Keratinocyte (primary cell): ENCODE results near the gene CAMSAP3. TPM values are rescaled to one million over a fixed set of nuclear protein-coding genes. Genes with fewer than 3 reads are reported as not detected.

Experiments
- DNase-seq: peaks from one replicate; pipeline ENCODE4 v3.0.0-alpha.2; 2011; ENCODE audit warnings: low read depth, missing footprints, low spot score
- FAIRE-seq: peaks from 2 replicates; lab custom pipeline; 2011; peaks lifted over from hg19 to GRCh38; lab: Jason Lieb, UNC
- H2AFZ ChIP-seq: 2 replicates; pipeline ENCODE4 v1.6.0; 2012; ENCODE audit warnings: low read length, control low read depth, inconsistent platforms; ENCODE audit not compliant: control insufficient read depth
- H3K27ac ChIP-seq: 2 replicates; pipeline ENCODE4 v1.5.1; 2011; ENCODE audit warnings: low read length; ENCODE audit not compliant: control insufficient read depth, insufficient read depth
- H3K27me3 ChIP-seq: 3 replicates; pipeline ENCODE4 v1.6.0; 2011; ENCODE audit warnings: low read length; ENCODE audit not compliant: control insufficient read depth, insufficient read depth; ENCODE audit errors: extremely low read depth
- H3K36me3 ChIP-seq, 2 experiments: 2 replicates in 1 of 2; 3 replicates in 1 of 2; pipeline ENCODE4 v1.5.1; 2011; ENCODE audit warnings: low read length in 2 of 2, mild to moderate bottlenecking in 1 of 2; ENCODE audit not compliant: control insufficient read depth in 2 of 2, insufficient read depth in 2 of 2; ENCODE audit errors: extremely low read depth in 1 of 2
- H3K4me1 ChIP-seq: 3 replicates; pipeline ENCODE4 v1.5.1; 2011; ENCODE audit warnings: low read length; ENCODE audit not compliant: control insufficient read depth, insufficient read depth; ENCODE audit errors: extremely low read depth
- H3K4me2 ChIP-seq: 3 replicates; pipeline ENCODE4 v1.6.0; 2011; ENCODE audit warnings: low read depth, low read length; ENCODE audit not compliant: control insufficient read depth, insufficient read depth; ENCODE audit errors: extremely low read depth
- H3K4me3 ChIP-seq, 3 experiments: fragments of 200-600 bp in 1 of 3; sonication (generic) in 1 of 3; 2 replicates in 2 of 3; 3 replicates in 1 of 3; pipeline ENCODE4 v1.5.1; 2011 to 2016; ENCODE audit warnings: low read length in 3 of 3, mild to moderate bottlenecking in 3 of 3, control low read depth in 2 of 3, inconsistent platforms in 1 of 3, low read depth in 1 of 3, mixed read lengths in 1 of 3, mixed run types in 1 of 3, moderate library complexity in 1 of 3; ENCODE audit not compliant: control insufficient read depth in 2 of 3, insufficient read depth in 2 of 3; ENCODE audit errors: extremely low read depth in 1 of 3
- H3K79me2 ChIP-seq: 2 replicates; pipeline ENCODE4 v1.6.0; 2012; ENCODE audit warnings: low read length; ENCODE audit not compliant: control insufficient read depth, insufficient read depth
- H3K9ac ChIP-seq: 3 replicates; pipeline ENCODE4 v1.6.0; 2011; ENCODE audit warnings: low read length; ENCODE audit not compliant: control insufficient read depth, insufficient read depth; ENCODE audit errors: extremely low read depth
- H3K9me1 ChIP-seq: 3 replicates; pipeline ENCODE4 v1.6.0; 2011; ENCODE audit warnings: low read length; ENCODE audit not compliant: control insufficient read depth, insufficient read depth; ENCODE audit errors: extremely low read depth
- H3K9me3 ChIP-seq: 2 replicates; pipeline ENCODE4 v1.5.1; 2012; ENCODE audit warnings: low read depth, low read length; ENCODE audit not compliant: control insufficient read depth
- H4K20me1 ChIP-seq: 3 replicates; pipeline ENCODE4 v1.6.0; 2011; ENCODE audit warnings: low read length; ENCODE audit not compliant: control insufficient read depth, insufficient read depth; ENCODE audit errors: extremely low read depth
- CTCF ChIP-seq, 3 experiments: IDR thresholded peaks in 1 of 3; conservative IDR thresholded peaks in 1 of 3; optimal IDR thresholded peaks in 1 of 3; 2 replicates in 2 of 3; 3 replicates in 1 of 3; pipeline versions ENCODE3 to v1.5.1; 2011; ENCODE audit warnings: low read length in 3 of 3, mild to moderate bottlenecking in 3 of 3, moderate library complexity in 2 of 3, control low read depth in 1 of 3, inconsistent platforms in 1 of 3; ENCODE audit not compliant: insufficient read depth in 2 of 3; ENCODE audit errors: extremely low read depth in 1 of 3
- EZH2 ChIP-seq: IDR thresholded peaks from one replicate; pipeline ENCODE4 v1.6.1; 2012; ENCODE audit warnings: inconsistent platforms, mild to moderate bottlenecking, low read length, moderate library complexity
- dilution Hi-C: fragments of 300-500 bp; cut with MboI; formaldehyde crosslinking; loops from one replicate; pipeline ENCODE4 v1.7.0; 2020; ENCODE audit warnings: low sequenced_read_pairs; ENCODE audit not compliant: extremely low pct_ligation_motif_present
- polyA plus RNA-seq, 5 experiments: library from polyadenylated mRNA; depleted of rRNA in 3 of 5; stranded (reverse) in 3 of 5; stranded (forward) in 1 of 5; unstranded in 1 of 5; fragments of >200 nt; gene quantifications; 1 replicate in 1 of 5; 2 replicates in 3 of 5; 3 replicates in 1 of 5; pipeline versions ENCODE4 v1.2.1 to v1.2.3, GENCODE V29; 2011 to 2012; ENCODE audit warnings: missing spikeins in 2 of 5, low read depth in 1 of 5, low replicate concordance in 1 of 5

Gene CAMSAP3
- polyA plus RNA-seq, 1 donor (not counting 4 experiments of a cell fraction or from before 2014, with no cell fraction given): 2.4 TPM

- no peaks in the 10 kb centered on the region for H3K9me1 ChIP-seq
- no peak overlapping the region for H3K4me2 ChIP-seq
- no peak overlapping the region for H3K27ac ChIP-seq
- no peak overlapping the region for H3K9ac ChIP-seq
- H3K4me1 ChIP-seq: no peaks in the 10 kb centered on the region
- no peaks in the 10 kb centered on the region for H3K79me2 ChIP-seq
- no peak overlapping the region for H3K4me3 ChIP-seq
- no peak for FAIRE-seq
- dilution Hi-C loops: no loop called here
- H2AFZ ChIP-seq: no peak overlapping the region
- TF ChIP-seq CTCF (optimal IDR thresholded peaks at IDR 0.05 in 1 of 3, IDR thresholded peaks at IDR 0.05 in 1 of 3, conservative IDR thresholded peaks at IDR 0.05 in 1 of 3; ENCODE audit: extremely low read depth in 1 of 3, insufficient read depth in 2 of 3, low read length in 3 of 3) (no peak), EZH2 (no peak)
- H4K20me1 ChIP-seq: no peaks in the 10 kb centered on the region
- no peaks in the 10 kb centered on the region for H3K36me3 ChIP-seq
- H3K9me3 ChIP-seq: no peaks in the 10 kb centered on the region
- peaks cover 6% of the 10 kb centered on the region for H3K27me3 ChIP-seq
- DNase-seq: no peak
Observed at GRCh38 chr19:7579182-7579581, 16.5 kb upstream of the CAMSAP3 start.

GRCh38 chr19:7582446-7582845, 13.2 kb upstream of the CAMSAP3 start:
- Histone ChIP-seq H2AFZ (no peak overlapping the region), H3K4me3 (no peak overlapping the region), H3K27ac (no peak overlapping the region), H4K20me1 (no peaks in the 10 kb centered on the region), H3K4me1 (no peaks in the 10 kb centered on the region), H3K36me3 (no peaks in the 10 kb centered on the region), H3K79me2 (no peaks in the 10 kb centered on the region), H3K4me2 (no peak overlapping the region), H3K27me3 (peaks cover 6% of the 10 kb centered on the region), H3K9me3 (no peaks in the 10 kb centered on the region), H3K9me1 (no peaks in the 10 kb centered on the region), H3K9ac (no peak overlapping the region)
- dilution Hi-C loops: no loop called here
- no peak for FAIRE-seq
- TF ChIP-seq EZH2 (no peak), CTCF (optimal IDR thresholded peaks at IDR 0.05 in 1 of 3, IDR thresholded peaks at IDR 0.05 in 1 of 3, conservative IDR thresholded peaks at IDR 0.05 in 1 of 3; ENCODE audit: extremely low read depth in 1 of 3, insufficient read depth in 2 of 3, low read length in 3 of 3) (no peak)
- no peak for DNase-seq
